Heart right ventricle (tissue), 16 donors: Measurements from ENCODE around the gene ARHGAP33. TPM values are rescaled to one million over a fixed set of nuclear protein-coding genes. Genes with fewer than 3 reads are reported as not detected.

Experiments used
- ATAC-seq, 8 donors: fragments of 200-7000 bp; cut with Tn5 transposase; one replicate each; pipeline ENCODE4 v1.9.1; 2020; ENCODE audit warnings: mild to moderate bottlenecking in 8 of 8, moderate library complexity in 8 of 8, moderate number of reproducible peaks in 1 of 8
- DNase-seq, 2 donors: peaks; one replicate each; pipeline ENCODE4 v3.0.0-alpha.2; 2020
- H3K27ac ChIP-seq, 10 donors: fragments of 200-600 bp; sonication (generic) in 2 of 10; one replicate each; pipeline versions ENCODE4 v1.5.0 to v1.8.0; 2020 to 2022; ENCODE audit warnings: mild to moderate bottlenecking in 3 of 10
- H3K27me3 ChIP-seq, 7 donors: fragments of 200-600 bp; one replicate each; pipeline ENCODE4 v1.8.0; 2021 to 2022; ENCODE audit warnings: mild to moderate bottlenecking in 2 of 7
- H3K36me3 ChIP-seq, 9 donors: fragments of 200-600 bp; sonication (generic) in 1 of 9; one replicate each; pipeline versions ENCODE4 v1.5.0 to v1.8.0; 2020 to 2022; ENCODE audit warnings: mild to moderate bottlenecking in 2 of 9
- H3K4me1 ChIP-seq, 9 donors: fragments of 200-600 bp; sonication (generic) in 1 of 9; one replicate each; pipeline versions ENCODE4 v1.5.0 to v1.8.0; 2020 to 2022; ENCODE audit warnings: mild to moderate bottlenecking in 4 of 9
- H3K4me3 ChIP-seq, 10 donors: fragments of 200-600 bp; sonication (generic) in 2 of 10; one replicate each; pipeline versions ENCODE4 v1.5.0 to v1.8.0; 2020 to 2022; ENCODE audit warnings: mild to moderate bottlenecking in 7 of 10, moderate library complexity in 2 of 10
- H3K9me3 ChIP-seq, 11 donors: fragments of 200-600 bp in 10 of 11; sonication (generic) in 2 of 11; one replicate each; pipeline versions ENCODE4 v1.5.0 to v1.8.0; 2013 to 2022; ENCODE audit warnings: mild to moderate bottlenecking in 2 of 11, control low read depth in 1 of 11, moderate library complexity in 1 of 11
- CTCF ChIP-seq, 9 donors: fragments of 200-600 bp; sonication (generic) in 2 of 9; IDR thresholded peaks; one replicate each; pipeline versions ENCODE4 v1.5.0 to v1.8.0; 2021 to 2022; ENCODE audit warnings: antibody characterized with exemption in 9 of 9, mild to moderate bottlenecking in 5 of 9, moderate library complexity in 1 of 9
- WGBS, 2 donors: extraction: QIAGEN DNeasy Blood & Tissue Kit; methylation state at CpG; one replicate each; pipeline ENCODE4 v1.1.7; 2013; ENCODE audit warnings: inconsistent platforms in 1 of 2; 5-methylcytosine and 5-hydroxymethylcytosine counted together
- intact Hi-C, 10 donors: fragments of 100-400 bp; cut with DNase I; formaldehyde crosslinking; loops; one replicate each; pipeline versions ENCODE4 v1.11.1 to v1.14.2; 2022
- polyA plus RNA-seq, 2 donors: library from polyadenylated mRNA; stranded (reverse); fragments of 200-250 nt; gene quantifications; one replicate each; pipeline ENCODE4 v1.2.3, GENCODE V29; 2013
- total RNA-seq, 10 donors: library from RNA; stranded (reverse); fragmentation: NEBNext Ultra II Directional in 3 of 10; extraction: Animal tissue kit (Norgen Biotek cat#: 25700) in 3 of 10; gene quantifications; one replicate each; pipeline versions ENCODE4 v1.2.1 to v1.2.4, GENCODE V29; 2021 to 2023
- donor health status: Arrhythmogenic right ventricular cardiomyopathy.
- donor health status: ischemic (EF 13 %, LVEDD 7.1; RV severe dilation, severe dysfunction).
- donor health status: healthy with polysubstance abuse.
- donor health status: DM: no; HTN: yes; CAD: no.
- donor health status: DM: no; HTN: no; CAD: no.
- donor health status: ischemic (EF 25% LVEDD 6.9; RV normal size, moderate dysfunction).
- donor health status: ischemic (EF 25% LVEDD 5.7; RV mildly dilated, moderate dysfunction).
- donor health status: healthy.
- donor health status: DM: yes; HTN: yes; CAD: no.
- donor health status: Ischemic cardiomyopathy.
- donor health status: ischemic (EF 35%, LVEDD 5.7; RV mildly dilated, moderate dysfunction).
- donor health status: nonischemic (EF 11% LVEDD 7.7; RV severe dilation, severe dysfunction).
- donor health status: DM: yes; HTN: yes; CAD: no.
- donor health status: PGD.
- donor health status: ischemic (EF 29% LVEDD 5.4; RV normal size, mild dysfunction).
- donor health status: nonischemic (EF 23%, LVEDD 6.1; RV moderate dilation, normal function).

The ARHGAP33 gene
- total and polyA plus RNA-seq, 12 donors: 1.3 to 10.1 (median 5.6) TPM

- no peaks in the 10 kb centered on the region for H3K9me3 ChIP-seq
- DNase-seq (no peak), ATAC-seq (no peak)
- H3K36me3 ChIP-seq: peaks cover 0 to 97% (median 51%) of the 10 kb centered on the region in 9 donors
- H3K27me3 ChIP-seq: no peaks in the 10 kb centered on the region
- WGBS, 2 donors: 80 to 88% methylated on average over 5 of the region's 5 CpGs
- H3K4me3 ChIP-seq: no peak overlapping the region
- no peak overlapping the region for H3K27ac ChIP-seq
- H3K4me1 ChIP-seq: peaks cover 0 to 8% (median 6%) of the 10 kb centered on the region in 9 donors
- TF ChIP-seq CTCF (IDR thresholded peaks at IDR 0.05): no peak
- intact Hi-C loops: no loop called here
These were observed 40.5 kb upstream of the ARHGAP33 start for GRCh38 chr19:35734889-35735288.

- intact Hi-C loops: no loop called here
- WGBS, 2 donors: 84 to 87% methylated on average over 22 of the region's 22 CpGs
- no peaks in the 10 kb centered on the region for H3K27me3 ChIP-seq
- H3K9me3 ChIP-seq: no peaks in the 10 kb centered on the region
- peaks cover 0 to 26% (median 17%) of the 10 kb centered on the region in 9 donors for H3K4me1 ChIP-seq
- H3K27ac ChIP-seq: no peak overlapping the region
- ATAC-seq: no peak
- no peak for TF ChIP-seq CTCF (IDR thresholded peaks at IDR 0.05)
- no peak for DNase-seq
- H3K36me3 ChIP-seq: peaks cover 0 to 74% (median 28%) of the 10 kb centered on the region in 9 donors
- no peak overlapping the region for H3K4me3 ChIP-seq
These were observed 38.2 kb upstream of the ARHGAP33 start for GRCh38 chr19:35736913-35737886.

- Histone ChIP-seq H3K27ac (no peak overlapping the region), H3K36me3 (peaks cover 0 to 71% (median 21%) of the 10 kb centered on the region in 9 donors), H3K4me3 (no peak overlapping the region), H3K9me3 (no peaks in the 10 kb centered on the region), H3K4me1 (peaks cover 0 to 36% (median 17%) of the 10 kb centered on the region in 9 donors), H3K27me3 (no peaks in the 10 kb centered on the region)
- DNase-seq: no peak
- no peak for ATAC-seq
- WGBS, 2 donors: 92% methylated on average over 37 of the region's 37 CpGs
- intact Hi-C loops: no loop called here
- TF ChIP-seq CTCF (IDR thresholded peaks at IDR 0.05): no peak
These were observed 37.1 kb upstream of the ARHGAP33 start for GRCh38 chr19:35738021-35738886.

- peaks cover 0 to 42% (median 20%) of the 10 kb centered on the region in 9 donors for H3K4me1 ChIP-seq
- no peaks in the 10 kb centered on the region for H3K27me3 ChIP-seq
- DNase-seq (no peak), ATAC-seq (no peak)
- peaks cover 0 to 65% (median 17%) of the 10 kb centered on the region in 9 donors for H3K36me3 ChIP-seq
- no peaks in the 10 kb centered on the region for H3K9me3 ChIP-seq
- intact Hi-C loops: no loop called here
- TF ChIP-seq CTCF (IDR thresholded peaks at IDR 0.05): no peak
- H3K4me3 ChIP-seq: no peak overlapping the region
- H3K27ac ChIP-seq: peak overlapping the region in 2 of 10 donors; percentile 15 to 95
- 83 to 88% methylated on average over 2 of the region's 2 CpGs for WGBS, 2 donors
These were observed 36.5 kb upstream of the ARHGAP33 start for GRCh38 chr19:35738887-35739229.
